ENCODE data around the gene NCAN.

GRCh38 chr19:19280561-19280960, 68.8 kb downstream of the NCAN start:
- TF ChIP-seq EZH2 (IDR thresholded peaks at IDR 0.05) (no peak), POLR2AphosphoS5 (IDR thresholded peaks at IDR 0.05; ENCODE audit: borderline replicate concordance, low read depth, low read length) (no peak)

Data from SK-N-MC (cell line).